Muscle layer of duodenum (tissue), 2 donors: Measurements from ENCODE around the gene AOAH.

Experiments
- H3K27ac ChIP-seq: one replicate; pipeline ENCODE4 v1.7.0; 2013; ENCODE audit warnings: mild to moderate bottlenecking, low read length
- H3K27me3 ChIP-seq: one replicate; pipeline ENCODE4 v1.7.0; 2013; ENCODE audit warnings: low read depth, mild to moderate bottlenecking, control low read depth, low read length
- H3K36me3 ChIP-seq, 2 donors: one replicate each; pipeline ENCODE4 v1.7.0; 2013; ENCODE audit warnings: low read length in 2 of 2, control low read depth in 1 of 2, mild to moderate bottlenecking in 1 of 2; ENCODE audit not compliant: insufficient read depth in 2 of 2, control insufficient read depth in 1 of 2
- H3K4me1 ChIP-seq, 2 donors: one replicate each; pipeline ENCODE4 v1.7.0; 2013; ENCODE audit warnings: low read length in 2 of 2, mild to moderate bottlenecking in 2 of 2, control low read depth in 1 of 2, moderate library complexity in 1 of 2; ENCODE audit not compliant: insufficient read depth in 2 of 2, control insufficient read depth in 1 of 2
- H3K4me3 ChIP-seq, 2 donors: one replicate each; pipeline ENCODE4 v1.7.0; 2013; ENCODE audit warnings: low read length in 2 of 2, low read depth in 1 of 2, mild to moderate bottlenecking in 1 of 2
- H3K9me3 ChIP-seq, 2 donors: one replicate each; pipeline ENCODE4 v1.7.0; 2013; ENCODE audit warnings: low read length in 2 of 2, control low read depth in 1 of 2, mild to moderate bottlenecking in 1 of 2; ENCODE audit not compliant: control insufficient read depth in 1 of 2
- donor health status: healthy.

AOAH gene

GRCh38 chr7:36532981-36533499, 191.3 kb downstream of the AOAH start:
- H3K4me1 ChIP-seq: no peaks in the 10 kb centered on the region
- no peaks in the 10 kb centered on the region for H3K36me3 ChIP-seq
- no peak overlapping the region for H3K4me3 ChIP-seq
- H3K27me3 ChIP-seq: no peaks in the 10 kb centered on the region
- H3K9me3 ChIP-seq: no peaks in the 10 kb centered on the region
- no peak overlapping the region for H3K27ac ChIP-seq

GRCh38 chr7:36531951-36532350, 192.3 kb downstream of the AOAH start:
- H3K9me3 ChIP-seq: no peaks in the 10 kb centered on the region

GRCh38 chr7:36530456-36530855, 193.8 kb downstream of the AOAH start:
- H3K4me1 ChIP-seq: no peaks in the 10 kb centered on the region
- no peaks in the 10 kb centered on the region for H3K9me3 ChIP-seq
- H3K36me3 ChIP-seq: no peaks in the 10 kb centered on the region
- H3K27ac ChIP-seq: no peak overlapping the region
- H3K4me3 ChIP-seq: no peak overlapping the region
- H3K27me3 ChIP-seq: no peaks in the 10 kb centered on the region

More at GRCh38 chr7:36531951-36532350, 192.3 kb downstream of the AOAH start:
- Histone ChIP-seq H3K4me3 (no peak overlapping the region), H3K27me3 (no peaks in the 10 kb centered on the region), H3K4me1 (no peaks in the 10 kb centered on the region), H3K36me3 (no peaks in the 10 kb centered on the region), H3K27ac (no peak overlapping the region)

GRCh38 chr7:36527549-36527913, 196.8 kb downstream of the AOAH start:
- Histone ChIP-seq H3K27me3 (no peaks in the 10 kb centered on the region), H3K4me3 (no peak overlapping the region), H3K4me1 (no peaks in the 10 kb centered on the region), H3K36me3 (no peaks in the 10 kb centered on the region), H3K9me3 (no peaks in the 10 kb centered on the region), H3K27ac (no peak overlapping the region)

GRCh38 chr7:36526863-36527548, 197.3 kb downstream of the AOAH start:
- Histone ChIP-seq H3K27me3 (no peaks in the 10 kb centered on the region), H3K27ac (no peak overlapping the region), H3K9me3 (no peaks in the 10 kb centered on the region), H3K4me3 (no peak overlapping the region), H3K36me3 (no peaks in the 10 kb centered on the region), H3K4me1 (no peaks in the 10 kb centered on the region)

- no peaks in the 10 kb centered on the region for H3K9me3 ChIP-seq
- no peaks in the 10 kb centered on the region for H3K27me3 ChIP-seq
- H3K27ac ChIP-seq: no peak overlapping the region
- H3K4me1 ChIP-seq: no peaks in the 10 kb centered on the region
- no peak overlapping the region for H3K4me3 ChIP-seq
- H3K36me3 ChIP-seq: no peaks in the 10 kb centered on the region
Observed at GRCh38 chr7:36523371-36524101, 200.8 kb downstream of the AOAH start.

- Histone ChIP-seq H3K27me3 (no peaks in the 10 kb centered on the region), H3K9me3 (no peaks in the 10 kb centered on the region), H3K27ac (no peak overlapping the region), H3K36me3 (no peaks in the 10 kb centered on the region), H3K4me1 (no peaks in the 10 kb centered on the region), H3K4me3 (no peak overlapping the region)
Observed at GRCh38 chr7:36522453-36523007, 201.8 kb downstream of the AOAH start.

- Histone ChIP-seq H3K27me3 (no peaks in the 10 kb centered on the region), H3K27ac (no peak overlapping the region), H3K36me3 (no peaks in the 10 kb centered on the region), H3K9me3 (no peaks in the 10 kb centered on the region), H3K4me1 (no peaks in the 10 kb centered on the region), H3K4me3 (no peak overlapping the region)
Observed at GRCh38 chr7:36521911-36522310, 202.4 kb downstream of the AOAH start.

GRCh38 chr7:36521133-36521532, 203.2 kb downstream of the AOAH start:
- Histone ChIP-seq H3K4me1 (no peaks in the 10 kb centered on the region), H3K4me3 (no peak overlapping the region), H3K36me3 (no peaks in the 10 kb centered on the region), H3K27ac (no peak overlapping the region), H3K9me3 (no peaks in the 10 kb centered on the region), H3K27me3 (no peaks in the 10 kb centered on the region)

- Histone ChIP-seq H3K36me3 (no peaks in the 10 kb centered on the region), H3K9me3 (peaks cover 0 to 6% of the 10 kb centered on the region in 2 donors), H3K27ac (no peak overlapping the region), H3K27me3 (no peaks in the 10 kb centered on the region), H3K4me1 (no peaks in the 10 kb centered on the region), H3K4me3 (no peak overlapping the region)
Observed at GRCh38 chr7:36515847-36516246, 208.4 kb downstream of the AOAH start.

- H3K9me3 ChIP-seq: peaks cover 0 to 6% of the 10 kb centered on the region in 2 donors
- H3K27me3 ChIP-seq: no peaks in the 10 kb centered on the region
- H3K27ac ChIP-seq: no peak overlapping the region
- H3K36me3 ChIP-seq: no peaks in the 10 kb centered on the region
- no peak overlapping the region for H3K4me3 ChIP-seq
- H3K4me1 ChIP-seq: no peaks in the 10 kb centered on the region
Observed at GRCh38 chr7:36514289-36515243, 209.7 kb downstream of the AOAH start.
